OCI-LY3 (cell line): Measurements from ENCODE around the gene NWD2.

Source experiments
- H2AFZ ChIP-seq: fragments of 200-600, 300-600 bp; shearing (Covaris generic); 2 replicates; pipeline ENCODE4 v1.6.0; 2014; ENCODE audit warnings: antibody characterized with exemption, low read depth, low read length
- H3K27ac ChIP-seq: fragments of 200-600, 300-600 bp; sonication (generic); 2 replicates; pipeline ENCODE4 v1.5.1; 2014; ENCODE audit warnings: mild to moderate bottlenecking, low read length, moderate library complexity, mixed read lengths
- H3K27me3 ChIP-seq: fragments of 200-600, 300-600 bp; sonication (generic); 2 replicates; pipeline ENCODE4 v1.6.1; 2014; ENCODE audit warnings: low read depth, low read length, mixed read lengths
- H3K36me3 ChIP-seq: fragments of 200-600, 300-600 bp; sonication (generic); replicated peaks from 2 replicates; pipeline ENCODE3; 2014; ENCODE audit warnings: low read depth, low read length, mixed read lengths
- H3K4me1 ChIP-seq: fragments of 300-600, 200-600 bp; sonication (generic); 2 replicates; pipeline ENCODE4 v1.6.1; 2014; ENCODE audit warnings: low read length, mixed read lengths
- H3K4me2 ChIP-seq: fragments of 200-600, 300-600 bp; sonication (generic); 2 replicates; pipeline ENCODE4 v1.6.1; 2014; ENCODE audit warnings: low read length, mixed read lengths
- H3K4me3 ChIP-seq: fragments of 300-600, 200-600 bp; sonication (generic); 2 replicates; pipeline ENCODE4 v1.5.1; 2014; ENCODE audit warnings: antibody characterized with exemption, mild to moderate bottlenecking, low read length, moderate library complexity
- H3K79me2 ChIP-seq: fragments of 300-600, 200-600 bp; shearing (Covaris generic); 2 replicates; pipeline ENCODE4 v1.6.1; 2014; ENCODE audit warnings: mild to moderate bottlenecking, low read length, mixed read lengths
- H3K9ac ChIP-seq: fragments of 300-600, 200-600 bp; shearing (Covaris generic); 2 replicates; pipeline ENCODE4 v1.6.0; 2014; ENCODE audit warnings: mild to moderate bottlenecking, low read length, moderate library complexity
- H3K9me3 ChIP-seq: fragments of 200-600, 300-600 bp; shearing (Covaris generic); 2 replicates; pipeline ENCODE4 v1.6.1; 2014; ENCODE audit warnings: low read length, mixed read lengths; ENCODE audit not compliant: insufficient read depth
- H4K20me1 ChIP-seq: fragments of 200-600, 300-600 bp; sonication (generic); 2 replicates; pipeline ENCODE4 v1.6.1; 2016; ENCODE audit warnings: low read length, mixed read lengths; ENCODE audit not compliant: insufficient read depth
- EZH2phosphoT487 ChIP-seq: fragments of 200-600 bp; shearing (Covaris generic); IDR thresholded peaks from 2 replicates; pipeline ENCODE4 v1.6.1; 2018; ENCODE audit warnings: antibody characterized with exemption, mixed run types, low read depth
- TF ChIP-seq, protein P1 (sequence below): fragments of 200-600, 300-600 bp; sonication (generic); IDR thresholded peaks from 2 replicates; pipeline ENCODE4 v1.5.1; 2014; ENCODE audit warnings: antibody characterized with exemption, low read length, low read depth

NWD2 gene

DNA sequence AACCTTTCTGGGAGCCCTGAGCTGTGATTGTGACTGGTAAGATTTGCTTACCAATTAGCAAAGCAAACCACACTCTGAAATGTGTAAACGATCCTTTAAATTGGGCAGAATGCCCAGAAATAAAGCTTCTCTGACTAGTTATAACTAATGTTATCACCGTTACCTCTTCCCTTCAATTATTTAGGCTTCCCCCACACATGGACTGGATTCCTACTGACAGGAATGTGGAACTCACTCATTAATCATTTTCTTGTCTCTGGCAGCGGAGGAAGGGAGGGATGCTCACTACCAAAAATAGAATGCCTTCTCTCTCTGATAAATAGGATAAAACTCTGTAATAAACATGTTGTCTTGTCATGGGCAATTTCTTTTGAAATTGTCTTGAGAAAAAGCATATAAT lies 25.3 kb upstream of the NWD2 start:
- H3K27ac ChIP-seq = no peak overlapping the region
- H3K4me3 ChIP-seq = no peak overlapping the region
- TF ChIP-seq, protein P1, sequence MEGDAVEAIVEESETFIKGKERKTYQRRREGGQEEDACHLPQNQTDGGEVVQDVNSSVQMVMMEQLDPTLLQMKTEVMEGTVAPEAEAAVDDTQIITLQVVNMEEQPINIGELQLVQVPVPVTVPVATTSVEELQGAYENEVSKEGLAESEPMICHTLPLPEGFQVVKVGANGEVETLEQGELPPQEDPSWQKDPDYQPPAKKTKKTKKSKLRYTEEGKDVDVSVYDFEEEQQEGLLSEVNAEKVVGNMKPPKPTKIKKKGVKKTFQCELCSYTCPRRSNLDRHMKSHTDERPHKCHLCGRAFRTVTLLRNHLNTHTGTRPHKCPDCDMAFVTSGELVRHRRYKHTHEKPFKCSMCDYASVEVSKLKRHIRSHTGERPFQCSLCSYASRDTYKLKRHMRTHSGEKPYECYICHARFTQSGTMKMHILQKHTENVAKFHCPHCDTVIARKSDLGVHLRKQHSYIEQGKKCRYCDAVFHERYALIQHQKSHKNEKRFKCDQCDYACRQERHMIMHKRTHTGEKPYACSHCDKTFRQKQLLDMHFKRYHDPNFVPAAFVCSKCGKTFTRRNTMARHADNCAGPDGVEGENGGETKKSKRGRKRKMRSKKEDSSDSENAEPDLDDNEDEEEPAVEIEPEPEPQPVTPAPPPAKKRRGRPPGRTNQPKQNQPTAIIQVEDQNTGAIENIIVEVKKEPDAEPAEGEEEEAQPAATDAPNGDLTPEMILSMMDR = no peak
- no peak for TF ChIP-seq EZH2phosphoT487
- H3K27me3 ChIP-seq = no peaks in the 10 kb centered on the region
- H3K79me2 ChIP-seq = no peaks in the 10 kb centered on the region
- no peaks in the 10 kb centered on the region for H4K20me1 ChIP-seq
- no peak overlapping the region for H3K9ac ChIP-seq
- H3K9me3 ChIP-seq = no peaks in the 10 kb centered on the region
- no peaks in the 10 kb centered on the region for H3K4me1 ChIP-seq
- no peak overlapping the region for H3K4me2 ChIP-seq
- H3K36me3 ChIP-seq = no peaks in the 10 kb centered on the region
- no peak overlapping the region for H2AFZ ChIP-seq

GRCh38 chr4:37219990-37220389 lies 24.6 kb upstream of the NWD2 start:
- no peak for TF ChIP-seq EZH2phosphoT487
- no peaks in the 10 kb centered on the region for H3K9me3 ChIP-seq
- no peak overlapping the region for H3K27ac ChIP-seq
- no peaks in the 10 kb centered on the region for H3K4me1 ChIP-seq
- H3K79me2 ChIP-seq = no peaks in the 10 kb centered on the region
- 0 out of 2 replicates have a peak overlapping the region, but pooled peaks have one; percentile 39 for H2AFZ ChIP-seq
- no peaks in the 10 kb centered on the region for H3K27me3 ChIP-seq
- H4K20me1 ChIP-seq = no peaks in the 10 kb centered on the region
- H3K9ac ChIP-seq = no peak overlapping the region
- no peak overlapping the region for H3K4me3 ChIP-seq
- no peak overlapping the region for H3K4me2 ChIP-seq
- no peaks in the 10 kb centered on the region for H3K36me3 ChIP-seq

GRCh38 chr4:37220685-37221084 lies 23.9 kb upstream of the NWD2 start:
- H3K9ac ChIP-seq = no peak overlapping the region
- no peaks in the 10 kb centered on the region for H3K36me3 ChIP-seq
- H3K4me2 ChIP-seq = no peak overlapping the region
- no peak for TF ChIP-seq EZH2phosphoT487
- TF ChIP-seq, protein P1 = no peak
- no peaks in the 10 kb centered on the region; the same call in 1 of the 2 replicates for H3K4me1 ChIP-seq
- no peak overlapping the region for H2AFZ ChIP-seq
- H3K4me3 ChIP-seq = no peak overlapping the region
- H3K79me2 ChIP-seq = no peaks in the 10 kb centered on the region
- H3K27ac ChIP-seq = no peak overlapping the region
- no peaks in the 10 kb centered on the region for H3K9me3 ChIP-seq
- H3K27me3 ChIP-seq = no peaks in the 10 kb centered on the region
- H4K20me1 ChIP-seq = no peaks in the 10 kb centered on the region

DNA sequence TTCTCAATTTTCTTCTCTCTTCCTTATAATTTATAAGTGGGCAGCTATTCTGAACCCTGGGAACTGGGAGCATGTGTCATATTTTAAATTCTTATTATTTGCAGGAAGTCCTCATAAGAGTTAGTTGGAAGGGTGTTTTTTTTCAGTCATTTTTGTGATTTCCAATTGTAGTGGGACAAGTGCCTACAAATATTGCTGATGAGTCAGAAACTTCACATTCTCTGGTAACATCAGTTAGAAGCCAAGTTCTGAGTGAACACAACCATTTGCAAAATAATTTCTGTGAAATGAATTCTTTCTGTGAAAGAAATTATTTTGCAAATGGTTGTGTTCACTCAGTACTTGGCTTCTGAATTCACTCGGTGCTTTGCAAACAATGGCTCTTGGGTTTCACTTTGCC lies 20.8 kb upstream of the NWD2 start:
- Histone ChIP-seq H3K9ac (no peak overlapping the region), H3K27me3 (no peaks in the 10 kb centered on the region), H3K36me3 (no peaks in the 10 kb centered on the region), H4K20me1 (no peaks in the 10 kb centered on the region), H3K79me2 (no peaks in the 10 kb centered on the region), H2AFZ (no peak overlapping the region), H3K27ac (no peak overlapping the region), H3K9me3 (no peaks in the 10 kb centered on the region), H3K4me3 (no peak overlapping the region), H3K4me2 (no peak overlapping the region), H3K4me1 (no peaks in the 10 kb centered on the region; the same call in 1 of the 2 replicates)
- no peak for TF ChIP-seq EZH2phosphoT487
- TF ChIP-seq, protein P1 = no peak

DNA sequence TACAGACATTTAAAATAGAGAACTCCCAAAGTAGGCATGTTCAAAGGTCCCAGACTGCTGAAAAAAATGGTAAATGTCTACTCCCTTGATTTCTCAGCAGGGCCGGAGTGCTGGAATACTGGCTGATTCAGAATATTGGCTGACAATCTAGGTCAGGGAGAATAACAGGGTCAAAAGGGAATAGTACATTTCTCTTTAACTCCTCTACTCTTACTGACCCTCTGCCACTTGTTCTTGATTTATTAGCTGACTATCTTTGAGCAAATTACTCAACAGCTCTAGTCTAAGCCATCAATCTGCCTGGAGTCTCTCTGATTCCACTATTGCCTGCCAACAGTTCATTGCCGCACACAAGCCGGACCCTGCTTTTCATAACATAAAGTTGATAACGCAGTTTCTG lies 19.7 kb upstream of the NWD2 start:
- Histone ChIP-seq H3K4me3 (no peak overlapping the region), H4K20me1 (no peaks in the 10 kb centered on the region), H3K4me1 (no peaks in the 10 kb centered on the region; the same call in 1 of the 2 replicates), H3K27me3 (no peaks in the 10 kb centered on the region), H3K36me3 (no peaks in the 10 kb centered on the region), H2AFZ (no peak overlapping the region), H3K79me2 (no peaks in the 10 kb centered on the region), H3K9me3 (no peaks in the 10 kb centered on the region), H3K27ac (no peak overlapping the region), H3K9ac (no peak overlapping the region), H3K4me2 (no peak overlapping the region)
- TF ChIP-seq, protein P1 = no peak
- TF ChIP-seq EZH2phosphoT487 = no peak
